HepG2 (cell line): Measurements from ENCODE around the gene WWP2. TPM values are rescaled to one million over a fixed set of nuclear protein-coding genes. Genes with fewer than 3 reads are reported as not detected.

ENCODE experiments used
- ATAC-seq: fragments of 200-7000 bp; cut with Tn5 transposase; 3 replicates; pipeline ENCODE4 v1.9.1; 2020; ENCODE audit warnings: mild to moderate bottlenecking, moderate library complexity
- BruUV-seq: library from RNA; stranded (reverse); fragments of 400-500 nt; replicated peaks from 2 replicates; lab custom pipeline; 2021; lab: Mats Ljungman, UMichigan
- CTCF ChIA-PET: fragments of 300-600 bp; formaldehyde crosslinking; extraction: SDS; loops from one replicate; lab custom pipeline; 2021; ENCODE audit warnings: low total read pairs, inconsistent platforms, low intra/inter-chr PET ratio; lab: Yijun Ruan, JAX
- POLR2A ChIA-PET: fragments of 350-600 bp; sonication (Branson Sonifier 250); formaldehyde crosslinking; loops from one replicate; lab custom pipeline; 2020; ENCODE audit warnings: antibody characterized with exemption, inconsistent platforms; lab: Yijun Ruan, JAX
- DNase-seq: peaks from one replicate; pipeline ENCODE4 v3.0.0-alpha.2; 2015; ENCODE audit warnings: low spot score
- FAIRE-seq: peaks from 3 replicates; lab custom pipeline; 2011; peaks lifted over from hg19 to GRCh38; lab: Jason Lieb, UNC
- H2AFZ ChIP-seq: one replicate; pipeline ENCODE4 v1.6.1; 2011; ENCODE audit warnings: low read length, inconsistent platforms
- H3K27ac ChIP-seq: fragments of 300-600 bp; 3 replicates; pipeline ENCODE4 v1.8.0; 2011; ENCODE audit warnings: mixed run types, mild to moderate bottlenecking, mixed read lengths, low read length, inconsistent platforms; ENCODE audit not compliant: insufficient read depth; ENCODE audit errors: extremely low read length
- H3K27me3 ChIP-seq, 2 experiments: fragments of 200-600 bp in 1 of 2; 2 replicates in 1 of 2; 3 replicates in 1 of 2; pipeline versions ENCODE4 v1.6.0 to v1.8.0; 2011; ENCODE audit warnings: low read length in 2 of 2, mild to moderate bottlenecking in 2 of 2, moderate library complexity in 2 of 2, inconsistent platforms in 1 of 2; ENCODE audit not compliant: insufficient read depth in 2 of 2, control insufficient read depth in 1 of 2
- H3K36me3 ChIP-seq, 2 experiments: fragments of 200-600 bp in 1 of 2; replicated peaks in 1 of 2; 2 replicates in 1 of 2; 3 replicates in 1 of 2; pipeline versions ENCODE4 v1.5.1 to v1.8.0; 2011; ENCODE audit warnings: low read length in 2 of 2, inconsistent platforms in 1 of 2; ENCODE audit not compliant: insufficient read depth in 2 of 2, control insufficient read depth in 1 of 2
- H3K4me1 ChIP-seq: 2 replicates; pipeline ENCODE4 v1.5.1; 2012; ENCODE audit warnings: low read length, inconsistent platforms; ENCODE audit not compliant: insufficient read depth
- H3K4me2 ChIP-seq: 2 replicates; pipeline ENCODE4 v1.6.0; 2011; ENCODE audit warnings: low read depth, low read length, inconsistent platforms
- H3K4me3 ChIP-seq, 3 experiments: fragments of 200-600 bp in 1 of 3; sonication (generic), shearing (Covaris generic) in 1 of 3; replicated peaks in 1 of 3; 2 replicates each; pipeline ENCODE4 v1.5.1; 2011 to 2016; ENCODE audit warnings: low read length in 3 of 3, inconsistent platforms in 2 of 3, low read depth in 2 of 3, mild to moderate bottlenecking in 2 of 3, control low read depth in 1 of 3, mixed read lengths in 1 of 3; ENCODE audit not compliant: insufficient read depth in 1 of 3
- H3K79me2 ChIP-seq: one replicate; pipeline ENCODE4 v1.6.1; 2011; ENCODE audit warnings: low read length, inconsistent platforms; ENCODE audit not compliant: insufficient read depth
- H3K9ac ChIP-seq: 2 replicates; pipeline ENCODE4 v1.6.0; 2011; ENCODE audit warnings: mild to moderate bottlenecking, low read depth, low read length, inconsistent platforms; ENCODE audit not compliant: insufficient read depth
- H3K9me3 ChIP-seq: 2 replicates; pipeline ENCODE4 v1.5.1; 2012; ENCODE audit warnings: mild to moderate bottlenecking, low read length
- H4K20me1 ChIP-seq: 2 replicates; pipeline ENCODE4 v1.6.0; 2011; ENCODE audit warnings: inconsistent platforms, mild to moderate bottlenecking, low read length, moderate library complexity; ENCODE audit not compliant: insufficient read depth
- CHD4 ChIP-seq: fragments of 200-600 bp; sonication (generic); IDR thresholded peaks from 2 replicates; pipeline ENCODE4 v1.7.0; 2017; ENCODE audit warnings: mild to moderate bottlenecking, low read length, borderline replicate concordance
- DMAP1 ChIP-seq: IDR thresholded peaks from 2 replicates; pipeline ENCODE4 v1.6.1; 2016
- FOXA3 ChIP-seq: IDR thresholded peaks from 2 replicates; pipeline ENCODE4 v1.6.1; 2016; ENCODE audit warnings: missing genetic modification reagents, missing compliant biosample characterization
- IKZF5 ChIP-seq: IDR thresholded peaks from 2 replicates; pipeline ENCODE4 v1.6.1; 2018; ENCODE audit warnings: missing genetic modification reagents, mild to moderate bottlenecking, missing compliant biosample characterization
- NCOA2 ChIP-seq: sonication (generic); formaldehyde crosslinking; IDR thresholded peaks from 2 replicates; pipeline ENCODE4 v1.8.0; 2022; ENCODE audit warnings: inconsistent platforms
- NRL ChIP-seq: sonication (generic); formaldehyde crosslinking; IDR thresholded peaks from 2 replicates; pipeline ENCODE4 v1.5.0; 2020; ENCODE audit warnings: missing genetic modification reagents, mild to moderate bottlenecking, moderate library complexity, borderline replicate concordance
- POLR2AphosphoS5 ChIP-seq: IDR thresholded peaks from 2 replicates; pipeline ENCODE4 v1.6.1; 2012; ENCODE audit warnings: low read depth, low read length
- SATB2 ChIP-seq: sonication (generic); formaldehyde crosslinking; IDR thresholded peaks from 2 replicates; pipeline ENCODE4 v1.5.0; 2020; ENCODE audit warnings: missing genetic modification reagents
- WIZ ChIP-seq: sonication (generic); formaldehyde crosslinking; IDR thresholded peaks from 2 replicates; pipeline ENCODE4 v1.5.1; 2020; ENCODE audit warnings: mild to moderate bottlenecking, missing genetic modification reagents
- ZFP37 ChIP-seq: sonication (generic); formaldehyde crosslinking; IDR thresholded peaks from 2 replicates; pipeline ENCODE4 v1.4.0; 2020; ENCODE audit warnings: missing genetic modification reagents, borderline replicate concordance
- ZMYM2 ChIP-seq: sonication (generic); formaldehyde crosslinking; IDR thresholded peaks from 2 replicates; pipeline ENCODE4 v1.8.0; 2022; ENCODE audit warnings: mild to moderate bottlenecking, missing genetic modification reagents
- ZNF142 ChIP-seq: sonication (generic); formaldehyde crosslinking; IDR thresholded peaks from 2 replicates; pipeline ENCODE4 v1.4.0; 2020; ENCODE audit warnings: missing genetic modification reagents
- ZNF44 ChIP-seq: sonication (generic); formaldehyde crosslinking; IDR thresholded peaks from 2 replicates; pipeline ENCODE4 v1.5.1; 2020; ENCODE audit warnings: mild to moderate bottlenecking, missing genetic modification reagents
- ZNF556 ChIP-seq: sonication (generic); formaldehyde crosslinking; IDR thresholded peaks from 2 replicates; pipeline ENCODE4 v1.4.0; 2020; ENCODE audit warnings: mild to moderate bottlenecking, missing genetic modification reagents, borderline replicate concordance
- ZNF569 ChIP-seq: sonication (generic); formaldehyde crosslinking; IDR thresholded peaks from 2 replicates; pipeline ENCODE4 v1.5.0; 2020; ENCODE audit warnings: mild to moderate bottlenecking, missing genetic modification reagents, moderate library complexity, borderline replicate concordance
- ZNF629 ChIP-seq: sonication (generic); formaldehyde crosslinking; conservative IDR thresholded peaks from 2 replicates; pipeline ENCODE4 v1.5.0; 2020; ENCODE audit warnings: missing genetic modification reagents
- ZNF782 ChIP-seq: sonication (generic); formaldehyde crosslinking; IDR thresholded peaks from 2 replicates; pipeline ENCODE4 v1.4.0; 2020; ENCODE audit warnings: missing genetic modification reagents, mild to moderate bottlenecking, borderline replicate concordance
- ZNF816 ChIP-seq: sonication (generic); formaldehyde crosslinking; IDR thresholded peaks from 2 replicates; pipeline ENCODE4 v1.8.0; 2022; ENCODE audit warnings: missing genetic modification reagents, mild to moderate bottlenecking, borderline replicate concordance
- ZSCAN20 ChIP-seq: sonication (generic); formaldehyde crosslinking; IDR thresholded peaks from 2 replicates; pipeline ENCODE4 v1.4.0; 2020; ENCODE audit warnings: missing genetic modification reagents, mild to moderate bottlenecking, borderline replicate concordance
- ZSCAN30 ChIP-seq: sonication (generic); formaldehyde crosslinking; IDR thresholded peaks from 2 replicates; pipeline ENCODE4 v1.5.0; 2020; ENCODE audit warnings: mild to moderate bottlenecking, missing genetic modification reagents
- WGBS: methylation state at CpG from one replicate; pipeline ENCODE4 v1.1.6; 2017; ENCODE audit warnings: low lambda C conversion rate; 5-methylcytosine and 5-hydroxymethylcytosine counted together
- in situ Hi-C: cut with HindIII; loops from 2 replicates; pipeline ENCODE4 v1.10.0; 2017; ENCODE audit warnings: low pct_unique_long_range_greater_than_20kb; ENCODE audit not compliant: extremely low pct_ligation_motif_present
- intact Hi-C: fragments of 100-400 bp; cut with micrococcal nuclease; formaldehyde crosslinking; loops from one replicate; pipeline ENCODE4 v1.10.0; 2022; ENCODE audit not compliant: unreplicated experiment
- polyA plus RNA-seq, 8 experiments: library from polyadenylated mRNA; depleted of rRNA in 3 of 8; stranded (reverse) in 7 of 8; unstranded in 1 of 8; fragments of >200 nt; fragmentation: Illumina TruSeq in 4 of 8; extraction: Trizol in 4 of 8; gene quantifications; 2 replicates each; pipeline versions ENCODE4 v1.2.1 to v1.2.3, GENCODE V29; 2011 to 2016; ENCODE audit warnings: low read depth in 4 of 8, missing spikeins in 1 of 8, mixed read lengths in 1 of 8; ENCODE audit not compliant: insufficient read depth in 1 of 8
- total RNA-seq, 5 experiments: library from RNA; depleted of rRNA; stranded (reverse); fragments of >200 nt; fragmentation: Illumina TruSeq; extraction: Trizol; gene quantifications; 2 replicates each; pipeline ENCODE4 v1.2.3, GENCODE V29; 2016; ENCODE audit warnings: low read depth in 1 of 5

The WWP2 gene
- total and polyA plus RNA-seq, 2 of the 13 experiments (the other 11 are each of a cell fraction or from before 2014, with no cell fraction given) = 11.4 to 28.2 TPM

DNA sequence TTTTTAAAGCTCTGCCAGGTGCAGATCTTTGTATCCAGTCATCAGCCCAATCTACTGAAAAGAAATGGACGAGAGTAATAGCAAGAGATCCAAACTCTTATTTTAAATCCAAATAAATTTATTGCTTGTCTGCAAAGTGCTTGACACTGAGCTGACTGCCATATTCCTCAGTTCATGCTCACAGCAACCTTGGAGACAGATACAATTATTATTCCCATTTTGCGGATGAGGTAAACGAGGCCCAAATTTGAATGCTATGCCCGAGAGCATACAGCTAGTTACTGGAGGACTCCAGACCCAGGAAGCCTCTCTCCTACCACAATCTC, 8.0 kb upstream of the WWP2 start:
- no peaks in the 10 kb centered on the region for H3K9me3 ChIP-seq
- H3K27ac ChIP-seq = peak overlapping the region; percentile 74
- DNase-seq (no peak), ATAC-seq (no peak; the same call in 2 of the 3 replicates), FAIRE-seq (no peak)
- ChIA-PET POLR2A (interaction anchor here (0.9 to 8.5 kb wide), 19 partner anchors 8 to 414 kb away, joined by 3 to 211 read pairs (median 8); partner anchors contain the start of genes NFAT5, NIP7, NQO1 and TERF2), CTCF (interaction anchor here (1.4 to 2.0 kb wide), 2 partner anchors 44 to 176 kb away, joined by 4 to 38 read pairs; no protein-coding TSS in a partner anchor)
- intact Hi-C loops = loop anchor here (1.0 kb wide), 2 partner anchors 28 to 358 kb away; partner anchors contain the start of gene NQO1
- peaks cover 0 to 5% of the 10 kb centered on the region in 2 experiments; a peak in 1 of 5 replicates for H3K27me3 ChIP-seq
- H3K36me3 ChIP-seq = peaks cover 7 to 32% of the 10 kb centered on the region in 2 experiments
- H3K4me2 ChIP-seq = peak overlapping the region; percentile 82
- WGBS = 7% methylated on average over 4 of the region's 4 CpGs
- H3K4me3 ChIP-seq = peak overlapping the region; percentile 96 to 100 (median 100)
- peaks cover 40% of the 10 kb centered on the region for H3K4me1 ChIP-seq
- peaks cover 49% of the 10 kb centered on the region for H3K79me2 ChIP-seq
- H2AFZ ChIP-seq = no peak overlapping the region
- no peaks in the 10 kb centered on the region for H4K20me1 ChIP-seq
- peak overlapping the region; percentile 98 for H3K9ac ChIP-seq
- in situ Hi-C loops = loop anchor here (5.0 kb wide), 1 partner anchor 42 kb away; no protein-coding TSS in a partner anchor
- no TSS peak for BruUV-seq
- TF ChIP-seq ZNF556 = no peak
- no peak for TF ChIP-seq ZNF142 (CRISPR knock-in tag)
- no peak for TF ChIP-seq IKZF5
- TF ChIP-seq ZNF629 (CRISPR knock-in tag) = peak; percentile 98
- no peak for TF ChIP-seq WIZ
- TF ChIP-seq POLR2AphosphoS5 = no peak
- 0 out of 2 replicates have a peak, but pooled peaks have one; percentile 29 for TF ChIP-seq SATB2 (CRISPR knock-in tag)
- TF ChIP-seq FOXA3 (CRISPR knock-in tag) = no peak
- peak; percentile 40; the same call in 1 of the 2 replicates for TF ChIP-seq ZMYM2
- peak; percentile 13; the same call in 1 of the 2 replicates for TF ChIP-seq ZSCAN30 (CRISPR knock-in tag)
- TF ChIP-seq NRL (CRISPR knock-in tag) = no peak
- TF ChIP-seq ZSCAN20 (CRISPR knock-in tag) = peak; percentile 24; the same call in 1 of the 2 replicates
- 0 out of 2 replicates have a peak, but pooled peaks have one; percentile 16 for TF ChIP-seq ZNF816 (CRISPR knock-in tag)
- no peak for TF ChIP-seq NCOA2 (CRISPR knock-in tag)
- no peak for TF ChIP-seq DMAP1 (CRISPR knock-in tag)
- TF ChIP-seq ZNF44 = no peak
- TF ChIP-seq ZNF569 (CRISPR knock-in tag) = no peak
- no peak for TF ChIP-seq ZFP37
- peak; percentile 80; the same call in 1 of the 2 replicates for TF ChIP-seq CHD4
- 0 out of 2 replicates have a peak, but pooled peaks have one; percentile 1 for TF ChIP-seq ZNF782 (CRISPR knock-in tag)
